Measurements from ENCODE around the gene GATM. TPM values are rescaled to one million over a fixed set of nuclear protein-coding genes. Genes with fewer than 3 reads are reported as not detected.
A peak's percentile ranks its signal among the peaks of the same experiment; 100 is the strongest.

Gene GATM
- total and polyA plus RNA-seq, 2 of the 8 experiments (the other 6 are each of a cell fraction or from before 2014, with no cell fraction given): 10.2 to 15.1 TPM

GRCh38 chr15:45378913-45379262 lies 544 bp upstream of the GATM start:
- Histone ChIP-seq H3K23me2 (ENCODE audit: low read depth, low read length) (peaks cover 11% of the 10 kb centered on the region), H3K4me2 (ENCODE audit: insufficient read depth in 1 of 2, low read depth in 2 of 2, low read length in 2 of 2) (peak overlapping the region; percentile 76 to 85), H3K79me2 (ENCODE audit: control insufficient read depth in 1 of 2, insufficient read depth in 2 of 2, low read length in 2 of 2) (no peaks in the 10 kb centered on the region), H3K9ac (replicated peaks in 1 of 4; ENCODE audit: extremely low read depth in 1 of 4, low read depth in 3 of 4, low read length in 3 of 4) (no peak overlapping the region), H3K4me1 (replicated peaks in 1 of 4; ENCODE audit: control insufficient read depth in 3 of 4, insufficient read depth in 4 of 4, low read length in 3 of 4) (peaks cover 0 to 2% (median 0%) of the 10 kb centered on the region in 4 experiments; a peak in 2 of 7 replicates), H3K27me3 (replicated peaks in 1 of 4; ENCODE audit: control insufficient read depth in 3 of 4, extremely low read depth in 1 of 4, insufficient read depth in 3 of 4, low read length in 3 of 4) (peaks cover 10 to 40% (median 34%) of the 10 kb centered on the region in 4 experiments), H3K9me3 (ENCODE audit: insufficient read depth in 2 of 2, low read depth in 1 of 2, low read length in 1 of 2) (no peaks in the 10 kb centered on the region), H2BK120ac (replicated peaks; ENCODE audit: low read depth, low read length) (no peak overlapping the region), H3K14ac (ENCODE audit: insufficient read length) (no peak overlapping the region), H2BK20ac (ENCODE audit: low read length) (no peak overlapping the region), H4K20me1 (replicated peaks in 1 of 2; ENCODE audit: control insufficient read depth in 1 of 2, insufficient read depth in 2 of 2, low read length in 2 of 2) (peaks cover 0 to 2% of the 10 kb centered on the region in 2 experiments), H2BK15ac (ENCODE audit: low read length) (no peak overlapping the region), H2AK5ac (ENCODE audit: low read depth, low read length) (no peak overlapping the region), H2BK12ac (ENCODE audit: low read depth, low read length) (no peak overlapping the region), H3K79me1 (ENCODE audit: low read depth, low read length) (no peaks in the 10 kb centered on the region), H4K8ac (ENCODE audit: extremely low read depth, insufficient read depth, low read length) (no peak overlapping the region), H3K4ac (replicated peaks; ENCODE audit: insufficient read length, low read depth, low read length) (no peak overlapping the region), H3K27ac (ENCODE audit: low read depth, low read length) (no peak overlapping the region), H2AFZ (ENCODE audit: low read length) (no peak overlapping the region), H4K91ac (replicated peaks; ENCODE audit: insufficient read length, low read length) (no peak overlapping the region), H3K36me3 (ENCODE audit: control insufficient read depth in 2 of 4, insufficient read depth in 4 of 4, low read length in 3 of 4) (no peaks in the 10 kb centered on the region), H3K4me3 (ENCODE audit: extremely low read depth in 1 of 4, insufficient read depth in 2 of 4, low read depth in 3 of 4, low read length in 4 of 4) (peak overlapping the region; percentile 48 to 73 (median 64); a peak in 7 of 8 replicates), H3K23ac (ENCODE audit: insufficient read length) (no peak overlapping the region), H3K56ac (replicated peaks; ENCODE audit: insufficient read length, low read depth, low read length) (no peak overlapping the region), H2BK5ac (ENCODE audit: low read depth, low read length) (no peak overlapping the region), H4K5ac (ENCODE audit: insufficient read length, low read depth, low read length) (no peak overlapping the region), H3K18ac (ENCODE audit: extremely low read depth, low read length) (no peak overlapping the region)
- ChIA-PET CTCF (ENCODE audit: partially characterized antibody) (interaction anchor here (1.0 to 8.7 kb wide), 4 partner anchors 20 to 174 kb away, joined by 3 to 60 read pairs (median 4); no protein-coding TSS in a partner anchor), POLR2A (ENCODE audit: partially characterized antibody) (interaction anchor here (0.9 kb wide), 1 partner anchor 13 kb away, joined by 4 read pairs; no protein-coding TSS in a partner anchor)
- DNase-seq (ENCODE audit: low read depth in 1 of 2, low spot score in 2 of 2) (no peak), FAIRE-seq (peak; percentile 24)
- WGBS, 2 experiments (ENCODE audit: extremely low coverage in 1 of 2, insufficient coverage in 1 of 2, insufficient read length in 1 of 2, insufficient replicate concordance in 2 of 2, low coverage in 1 of 2, low lambda C conversion rate in 2 of 2, missing lambda C conversion rate in 1 of 2): 43% methylated on average over 11 of the region's 11 CpGs; no CpG with 5 or more reads in 1 of the 2 experiments
- TF ChIP-seq SIRT6 (IDR thresholded peaks at IDR 0.05; ENCODE audit: low read length) (no peak), SP2 (IDR thresholded peaks at IDR 0.05; ENCODE audit: low read length) (no peak), BCL11A (IDR thresholded peaks at IDR 0.05; ENCODE audit: low read depth in 2 of 2, low read length in 2 of 2) (no peak), E2F6 (IDR thresholded peaks at IDR 0.05) (no peak), EP300 (IDR thresholded peaks at IDR 0.05; ENCODE audit: borderline replicate concordance in 1 of 2, low read depth in 2 of 2, low read length in 2 of 2) (no peak), KDM5A (IDR thresholded peaks at IDR 0.05; ENCODE audit: low read length) (no peak)

Data from H1 (cell line).